ENCODE data around the gene ZNF776. TPM values are rescaled to one million over a fixed set of nuclear protein-coding genes. Genes with fewer than 3 reads are reported as not detected.
"Not testable (repeated sequence)": the region's sequence is repeated elsewhere in the genome, so short reads cannot be mapped to it uniquely, and the experiment has no call there.

ZNF776 gene
- total RNA-seq (10 to 100 TPM; 12.4 to 13.6 TPM), total RNA-seq (25.3 to 58.5 reads per million in 2 donors)

GRCh38 chr19:57746580-57747471 is at the start of gene ZNF776:
ZNF776 (plus strand) TSS chr19:57746815; CDS start chr19:57747059, 244 bp downstream.
- ATAC-seq (peak; percentile 98), DNase-seq (peak; percentile 46 to 63 (median 61))
- peaks cover 28% of the 10 kb centered on the region for H3K9me3 ChIP-seq (ENCODE audit: control insufficient read depth, low read length, poor library complexity, severe bottlenecking)
- peaks cover 7% of the 10 kb centered on the region for H3K4me1 Mint-ChIP-seq
- peaks cover 13% of the 10 kb centered on the region for H3K36me3 Mint-ChIP-seq (ENCODE audit: low read depth)
- peak within 1 kb of the TSS; percentile 99 for H3K27ac Mint-ChIP-seq
- H3K27me3 Mint-ChIP-seq, result no peaks in the 10 kb centered on the region
- H3K4me3 Mint-ChIP-seq, result peak within 1 kb of the TSS; percentile 96

DNA sequence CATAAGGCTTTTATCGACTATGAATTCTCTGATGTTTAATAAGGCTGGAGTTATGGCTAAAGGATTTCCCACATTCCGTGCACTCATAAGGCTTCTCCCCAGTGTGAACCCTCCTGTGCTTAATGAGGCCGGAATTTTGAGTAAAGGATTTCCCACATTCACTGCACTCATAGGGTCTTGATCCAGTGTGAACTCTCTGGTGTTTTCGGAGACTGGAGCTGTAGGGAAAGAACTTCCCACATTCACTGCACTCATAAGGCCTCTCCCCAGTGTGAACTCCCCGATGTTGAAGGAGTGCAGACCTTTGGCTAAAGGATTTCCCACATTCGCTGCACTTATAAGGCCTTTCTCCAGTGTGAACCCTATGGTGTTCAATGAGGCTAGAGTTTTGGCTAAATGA is 45.0 kb upstream of the ZNF776 start:
- peaks cover 11% of the 10 kb centered on the region for H3K36me3 Mint-ChIP-seq (ENCODE audit: low read depth)
- no peaks in the 10 kb centered on the region for H3K4me1 Mint-ChIP-seq
- H3K27me3 Mint-ChIP-seq, result no peaks in the 10 kb centered on the region
- DNase-seq (no peak), ATAC-seq (no peak)
- no peak overlapping the region for H3K27ac Mint-ChIP-seq
- peaks cover 19% of the 10 kb centered on the region for H3K9me3 ChIP-seq (ENCODE audit: control insufficient read depth, low read length, poor library complexity, severe bottlenecking)
- no peak overlapping the region for H3K4me3 Mint-ChIP-seq

DNA sequence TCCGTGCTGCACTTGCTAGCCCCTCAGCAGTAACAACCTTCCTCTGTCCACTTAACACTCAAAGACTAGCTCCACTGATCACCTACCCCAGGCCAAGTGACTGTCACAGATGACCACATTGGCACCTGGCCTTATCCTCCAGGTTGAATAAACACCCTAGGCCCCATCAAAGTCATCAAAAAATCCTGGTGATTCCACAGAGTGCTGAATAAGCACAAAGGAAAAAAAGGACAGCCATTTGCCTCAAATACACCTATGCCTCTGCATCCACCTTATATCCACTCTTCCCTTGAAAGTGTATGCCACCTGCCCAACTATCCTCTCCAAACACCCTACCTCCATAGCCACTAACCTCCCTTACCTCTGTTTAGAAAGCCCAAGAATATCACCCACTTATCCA is 40.3 kb upstream of the ZNF776 start:
- DNase-seq, result no peak
- Mint-ChIP-seq H3K4me3 (no peak overlapping the region), H3K4me1 (no peaks in the 10 kb centered on the region), H3K36me3 (ENCODE audit: low read depth) (peaks cover 5% of the 10 kb centered on the region), H3K27me3 (no peaks in the 10 kb centered on the region), H3K27ac (no peak overlapping the region)
- no peak for ATAC-seq
- H3K9me3 ChIP-seq (ENCODE audit: control insufficient read depth, low read length, poor library complexity, severe bottlenecking), result peaks cover 25% of the 10 kb centered on the region

GRCh38 chr19:57708641-57709361 is 37.8 kb upstream of the ZNF776 start, which contains the start of gene ZNF154:
ZNF154 (minus strand) TSS chr19:57709204; CDS start chr19:57708971, 233 bp downstream.
- no peaks in the 10 kb centered on the region for H3K27me3 Mint-ChIP-seq
- ATAC-seq (peak; percentile 92), DNase-seq (peak in 2 of 3 donors; percentile 22 to 25)
- peaks cover 3% of the 10 kb centered on the region for H3K36me3 Mint-ChIP-seq (ENCODE audit: low read depth)
- H3K4me1 Mint-ChIP-seq, result no peaks in the 10 kb centered on the region
- peak within 1 kb of the TSS; percentile 90 for H3K27ac Mint-ChIP-seq
- peak within 1 kb of the TSS; percentile 86 for H3K4me3 Mint-ChIP-seq
- peaks cover 23% of the 10 kb centered on the region for H3K9me3 ChIP-seq (ENCODE audit: control insufficient read depth, low read length, poor library complexity, severe bottlenecking)

GRCh38 chr19:57709616-57710015 is 37.0 kb upstream of the ZNF776 start:
- DNase-seq (no peak), ATAC-seq (no peak)
- H3K9me3 ChIP-seq (ENCODE audit: control insufficient read depth, low read length, poor library complexity, severe bottlenecking), result peaks cover 21% of the 10 kb centered on the region
- Mint-ChIP-seq H3K36me3 (ENCODE audit: low read depth) (no peaks in the 10 kb centered on the region), H3K27ac (peak overlapping the region; percentile 90), H3K4me1 (no peaks in the 10 kb centered on the region), H3K27me3 (no peaks in the 10 kb centered on the region), H3K4me3 (peak overlapping the region; percentile 86)

- Mint-ChIP-seq H3K4me3 (no peak overlapping the region), H3K27me3 (no peaks in the 10 kb centered on the region), H3K36me3 (ENCODE audit: low read depth) (peaks cover 2% of the 10 kb centered on the region), H3K4me1 (no peaks in the 10 kb centered on the region), H3K27ac (no peak overlapping the region)
- no peak for ATAC-seq
- no peak for DNase-seq
- H3K9me3 ChIP-seq (ENCODE audit: control insufficient read depth, low read length, poor library complexity, severe bottlenecking), result peaks cover 21% of the 10 kb centered on the region
Measured at GRCh38 chr19:57712222-57712621, 34.4 kb upstream of the ZNF776 start.

GRCh38 chr19:57719424-57719823 is 27.2 kb upstream of the ZNF776 start:
- Mint-ChIP-seq H3K4me3 (no peak overlapping the region), H3K27ac (no peak overlapping the region), H3K36me3 (ENCODE audit: low read depth) (peaks cover 10% of the 10 kb centered on the region), H3K27me3 (no peaks in the 10 kb centered on the region), H3K4me1 (no peaks in the 10 kb centered on the region)
- DNase-seq (no peak), ATAC-seq (no peak)
- H3K9me3 ChIP-seq (ENCODE audit: control insufficient read depth, low read length, poor library complexity, severe bottlenecking), result peaks cover 47% of the 10 kb centered on the region

GRCh38 chr19:57719901-57720519 is 26.6 kb upstream of the ZNF776 start:
- Mint-ChIP-seq H3K27ac (no peak overlapping the region), H3K4me1 (no peaks in the 10 kb centered on the region)
- ATAC-seq, result no peak

GRCh38 chr19:57720878-57721277 is 25.7 kb upstream of the ZNF776 start:
- Mint-ChIP-seq H3K27ac (no peak overlapping the region), H3K36me3 (ENCODE audit: low read depth) (peaks cover 10% of the 10 kb centered on the region), H3K4me3 (no peak overlapping the region), H3K27me3 (no peaks in the 10 kb centered on the region), H3K4me1 (no peaks in the 10 kb centered on the region)
- ATAC-seq (no peak), DNase-seq (no peak)
- H3K9me3 ChIP-seq (ENCODE audit: control insufficient read depth, low read length, poor library complexity, severe bottlenecking), result peaks cover 40% of the 10 kb centered on the region

More at GRCh38 chr19:57719901-57720519, 26.6 kb upstream of the ZNF776 start:
- no peak for DNase-seq
- peaks cover 10% of the 10 kb centered on the region for H3K36me3 Mint-ChIP-seq (ENCODE audit: low read depth)
- H3K4me3 Mint-ChIP-seq, result no peak overlapping the region
- no peaks in the 10 kb centered on the region for H3K27me3 Mint-ChIP-seq
- peaks cover 42% of the 10 kb centered on the region for H3K9me3 ChIP-seq (ENCODE audit: control insufficient read depth, low read length, poor library complexity, severe bottlenecking)

DNA sequence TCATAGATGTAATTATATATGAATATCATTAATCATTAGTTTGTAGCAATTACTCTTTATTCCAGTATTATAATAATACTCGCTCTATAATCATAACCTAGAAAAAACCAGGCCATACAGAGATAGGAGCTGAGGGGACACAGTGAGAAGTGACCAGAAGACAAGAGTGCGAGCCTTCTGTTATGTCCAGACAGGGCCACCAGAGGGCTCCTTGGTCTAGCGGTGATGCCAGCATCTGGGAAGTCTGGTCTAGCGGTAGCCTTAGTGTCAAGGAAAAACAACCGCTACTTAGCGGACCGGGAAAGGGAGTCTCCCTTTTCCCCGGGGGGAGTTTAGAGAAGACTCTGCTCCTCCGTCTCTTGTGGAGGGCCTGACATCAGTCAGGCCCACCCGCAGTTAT is 8.3 kb upstream of the ZNF776 start:
- H3K4me1 Mint-ChIP-seq; H3K27me3 Mint-ChIP-seq; H3K27ac Mint-ChIP-seq; H3K9me3 ChIP-seq (ENCODE audit: control insufficient read depth, low read length, poor library complexity, severe bottlenecking); H3K36me3 Mint-ChIP-seq (ENCODE audit: low read depth); H3K4me3 Mint-ChIP-seq: not testable (repeated sequence)
- DNase-seq, result peak in 2 of 3 donors; percentile 9 to 23
- ATAC-seq, result peak; percentile 35

DNA sequence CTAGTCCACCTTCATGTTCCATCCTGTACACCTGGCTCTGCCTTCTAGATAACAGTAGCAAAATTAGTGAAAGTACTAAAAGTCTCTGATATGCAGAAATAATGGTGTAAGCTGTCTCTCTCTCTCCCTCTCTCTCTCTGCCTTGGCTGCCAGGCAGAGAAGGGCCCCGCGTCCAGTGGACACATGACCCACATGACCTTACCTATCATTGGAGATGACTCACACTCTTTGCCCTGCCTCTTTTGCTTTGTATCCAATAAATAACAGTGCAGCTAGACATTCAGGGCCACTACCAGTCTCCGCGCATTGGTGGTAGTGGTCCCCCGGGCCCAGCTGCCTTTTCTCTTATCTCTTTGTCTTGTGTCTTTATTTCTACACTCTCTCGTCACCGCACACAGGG is 7.8 kb upstream of the ZNF776 start:
- H3K9me3 ChIP-seq (ENCODE audit: control insufficient read depth, low read length, poor library complexity, severe bottlenecking); ATAC-seq; DNase-seq; H3K36me3 Mint-ChIP-seq (ENCODE audit: low read depth); H3K27ac Mint-ChIP-seq; H3K4me3 Mint-ChIP-seq; H3K27me3 Mint-ChIP-seq; H3K4me1 Mint-ChIP-seq: not testable (repeated sequence)

GRCh38 chr19:57747472-57747807 is 825 bp downstream of the ZNF776 start:
- Mint-ChIP-seq H3K36me3 (ENCODE audit: low read depth) (peaks cover 17% of the 10 kb centered on the region), H3K27ac (peak overlapping the region; percentile 99), H3K4me3 (peak overlapping the region; percentile 96), H3K4me1 (peaks cover 7% of the 10 kb centered on the region), H3K27me3 (no peaks in the 10 kb centered on the region)
- DNase-seq, result no peak
- peaks cover 32% of the 10 kb centered on the region for H3K9me3 ChIP-seq (ENCODE audit: control insufficient read depth, low read length, poor library complexity, severe bottlenecking)
- ATAC-seq, result no peak

GRCh38 chr19:57748029-57748428 is 1.4 kb downstream of the ZNF776 start:
- no peak overlapping the region for H3K27ac Mint-ChIP-seq
- ATAC-seq, result no peak
- DNase-seq, result no peak
- peaks cover 7% of the 10 kb centered on the region for H3K4me1 Mint-ChIP-seq
- H3K36me3 Mint-ChIP-seq (ENCODE audit: low read depth), result peaks cover 19% of the 10 kb centered on the region
- H3K27me3 Mint-ChIP-seq, result no peaks in the 10 kb centered on the region
- peaks cover 38% of the 10 kb centered on the region for H3K9me3 ChIP-seq (ENCODE audit: control insufficient read depth, low read length, poor library complexity, severe bottlenecking)
- H3K4me3 Mint-ChIP-seq, result peak overlapping the region; percentile 96

Data from T-helper 17 cell (primary cell).